GM20000 (cell line): ENCODE measurements around the gene APC2.
"Not testable (repeated sequence)": the region's sequence is repeated elsewhere in the genome, so short reads cannot be mapped to it uniquely, and the experiment has no call there.

Source experiments
- DNase-seq: peaks from one replicate; pipeline ENCODE4 v3.0.0; 2012; ENCODE audit warnings: low spot score
- TF ChIP-seq, protein P1 (sequence below): IDR thresholded peaks from 2 replicates; pipeline ENCODE4 v1.5.1; 2012; ENCODE audit warnings: mild to moderate bottlenecking, control low read depth; ENCODE audit errors: extremely low read depth, missing control alignments

The APC2 gene

DNA sequence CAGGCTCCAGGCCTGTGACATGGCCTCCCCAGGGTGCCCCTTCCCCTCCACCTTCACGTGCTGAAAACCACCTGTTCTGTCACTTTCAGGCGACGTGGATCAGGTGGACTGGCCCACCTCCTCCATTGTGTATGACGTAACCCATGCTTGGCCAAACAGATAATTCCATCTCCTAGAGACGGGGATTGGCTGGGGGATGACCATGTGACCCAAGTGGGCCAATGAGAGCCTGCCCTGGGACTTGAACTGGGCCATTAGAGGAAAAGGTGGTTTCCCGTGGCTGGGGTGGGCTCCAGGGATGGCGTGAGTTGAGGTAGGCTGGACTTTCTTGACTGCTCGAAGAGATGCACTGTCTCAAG is 66.5 kb downstream of the APC2 start:
- no peak for DNase-seq
- TF ChIP-seq, protein P1, sequence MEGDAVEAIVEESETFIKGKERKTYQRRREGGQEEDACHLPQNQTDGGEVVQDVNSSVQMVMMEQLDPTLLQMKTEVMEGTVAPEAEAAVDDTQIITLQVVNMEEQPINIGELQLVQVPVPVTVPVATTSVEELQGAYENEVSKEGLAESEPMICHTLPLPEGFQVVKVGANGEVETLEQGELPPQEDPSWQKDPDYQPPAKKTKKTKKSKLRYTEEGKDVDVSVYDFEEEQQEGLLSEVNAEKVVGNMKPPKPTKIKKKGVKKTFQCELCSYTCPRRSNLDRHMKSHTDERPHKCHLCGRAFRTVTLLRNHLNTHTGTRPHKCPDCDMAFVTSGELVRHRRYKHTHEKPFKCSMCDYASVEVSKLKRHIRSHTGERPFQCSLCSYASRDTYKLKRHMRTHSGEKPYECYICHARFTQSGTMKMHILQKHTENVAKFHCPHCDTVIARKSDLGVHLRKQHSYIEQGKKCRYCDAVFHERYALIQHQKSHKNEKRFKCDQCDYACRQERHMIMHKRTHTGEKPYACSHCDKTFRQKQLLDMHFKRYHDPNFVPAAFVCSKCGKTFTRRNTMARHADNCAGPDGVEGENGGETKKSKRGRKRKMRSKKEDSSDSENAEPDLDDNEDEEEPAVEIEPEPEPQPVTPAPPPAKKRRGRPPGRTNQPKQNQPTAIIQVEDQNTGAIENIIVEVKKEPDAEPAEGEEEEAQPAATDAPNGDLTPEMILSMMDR = no peak

DNA sequence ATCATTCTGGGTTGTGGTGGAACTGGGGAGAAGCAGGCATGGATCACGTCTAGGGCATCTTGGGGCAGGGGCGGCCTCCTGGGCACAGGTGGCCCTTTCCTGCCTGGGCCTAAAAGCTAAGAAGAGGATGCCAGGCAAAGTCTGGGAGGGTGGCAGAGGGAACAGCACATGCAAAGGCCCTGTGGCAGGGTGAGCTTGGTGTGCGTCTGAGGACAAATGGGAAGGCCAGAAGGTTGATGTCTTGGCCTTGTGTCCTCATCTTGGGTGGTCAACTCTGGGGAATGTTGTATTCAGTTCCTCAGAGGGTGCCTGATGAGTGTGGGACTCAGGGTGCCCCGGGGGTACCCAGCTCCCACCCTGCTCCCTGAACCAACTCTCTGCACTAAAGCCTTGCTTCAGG is 68.5 kb downstream of the APC2 start:
- DNase-seq = no peak
- TF ChIP-seq, protein P1 = no peak

DNA sequence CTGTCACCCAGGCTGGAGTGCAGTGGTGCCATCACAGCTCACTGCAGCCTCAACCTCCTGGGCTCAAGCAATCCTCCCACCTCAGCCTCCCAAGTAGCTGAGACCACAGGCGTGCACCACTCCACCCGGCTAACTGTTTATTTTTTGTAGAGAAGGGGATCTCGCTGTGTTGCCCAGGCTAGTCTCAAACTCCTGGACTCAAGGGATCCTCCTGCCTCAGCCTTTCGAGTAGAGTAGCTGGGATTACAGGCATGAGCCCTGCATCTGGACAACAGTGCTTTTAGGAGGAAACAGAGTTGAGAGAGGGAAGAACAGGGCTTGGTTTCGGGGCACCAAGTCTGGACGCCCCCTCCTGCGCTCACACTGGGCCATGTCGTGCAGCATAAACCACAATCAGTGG is 69.9 kb downstream of the APC2 start:
- DNase-seq = not testable (repeated sequence)

DNA sequence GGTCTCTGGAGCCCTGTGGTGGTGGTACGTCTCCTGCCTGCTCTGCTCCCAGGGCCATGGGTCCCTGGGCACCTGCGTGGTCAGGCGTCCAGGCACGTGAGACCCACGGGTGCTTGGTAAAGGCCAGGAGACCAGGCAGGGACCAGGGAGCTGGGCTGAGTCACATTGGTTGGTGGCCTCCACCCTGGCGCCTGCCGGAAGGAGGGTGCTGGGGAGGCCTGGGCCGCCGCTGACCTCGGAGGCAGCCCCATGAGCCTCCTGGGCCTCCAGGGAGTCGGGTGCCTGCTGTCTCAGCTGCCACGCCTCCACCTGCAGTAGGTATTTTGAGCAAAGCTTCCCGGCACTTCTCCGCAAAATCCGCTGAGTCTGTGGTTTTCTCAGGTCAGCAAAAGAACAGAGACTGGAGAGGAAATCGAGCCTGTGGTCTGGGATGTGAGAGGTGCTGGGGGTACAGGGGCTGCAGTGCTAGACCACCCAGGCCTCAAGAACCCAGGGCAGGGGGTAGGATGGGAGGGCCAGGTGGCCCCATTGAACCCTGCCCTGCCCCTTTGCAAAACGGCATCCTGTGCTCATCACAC is 70.4 kb downstream of the APC2 start:
- TF ChIP-seq, protein P1 = no peak
- no peak for DNase-seq

DNA sequence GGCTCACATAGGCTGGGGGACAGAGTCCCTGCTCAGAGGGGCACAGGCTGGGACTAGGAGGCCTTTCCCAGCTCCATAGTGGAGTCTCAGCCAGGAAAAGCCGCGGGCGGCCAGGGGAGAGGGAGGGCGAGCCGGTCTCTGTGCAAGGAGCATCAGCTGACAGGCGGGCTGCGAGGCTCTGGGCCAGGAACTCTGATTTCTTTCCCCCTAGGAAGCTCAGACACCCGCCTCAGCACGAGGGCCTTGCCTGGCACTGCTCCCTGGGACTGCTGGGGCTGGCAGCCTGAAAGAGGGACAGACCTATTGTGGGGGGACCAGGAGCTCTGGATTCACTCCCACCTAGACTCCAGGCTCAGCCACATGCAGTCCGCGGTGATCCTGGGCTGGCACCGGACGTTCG is 71.7 kb downstream of the APC2 start:
- TF ChIP-seq, protein P1 = no peak

DNA sequence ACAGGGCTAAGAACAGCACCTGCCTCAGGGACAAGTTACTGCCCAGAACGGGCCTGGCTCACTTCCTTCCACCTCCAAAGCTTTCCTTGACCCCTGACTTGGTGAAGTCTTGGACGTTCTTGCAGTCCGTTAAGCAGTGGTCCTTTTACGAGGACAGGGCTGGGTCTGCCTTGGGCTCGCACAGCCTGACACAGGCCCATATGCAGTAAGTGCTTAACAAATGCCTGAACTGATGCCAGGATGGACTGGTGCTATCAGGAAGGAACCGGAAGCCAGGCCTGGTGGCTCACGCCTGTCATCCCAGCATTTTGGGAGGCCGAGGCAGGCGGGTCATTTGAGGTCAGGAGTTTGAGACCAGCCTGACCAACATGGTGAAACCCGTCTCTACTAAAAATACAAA is 72.1 kb downstream of the APC2 start:
- DNase-seq = no peak
- TF ChIP-seq, protein P1 = no peak

More for the DNA sequence above, 71.7 kb downstream of the APC2 start:
- no peak for DNase-seq

DNA sequence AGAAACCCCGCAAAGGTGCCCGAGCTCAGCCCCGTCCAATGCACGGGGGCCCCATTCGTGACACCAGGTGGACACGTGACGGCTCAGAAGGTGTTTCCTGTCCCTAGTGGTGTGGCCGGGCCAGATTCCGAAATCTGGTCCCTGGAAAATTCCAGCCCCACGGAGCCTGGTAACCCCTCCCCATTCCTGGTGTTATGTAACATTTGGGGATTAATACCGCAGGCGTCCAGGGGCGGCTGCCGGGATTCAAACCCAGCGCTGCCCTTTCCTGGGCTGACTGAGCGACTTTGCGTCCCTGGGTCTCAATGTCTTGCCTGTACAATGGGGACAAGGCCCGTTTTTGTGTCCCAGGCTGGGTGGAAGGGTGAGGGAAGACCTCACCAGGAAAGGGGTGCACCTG is 72.9 kb downstream of the APC2 start:
- TF ChIP-seq, protein P1 = no peak
- no peak for DNase-seq
